Activated T-cell treated with anti-CD3 and anti-CD28 coated beads for 4 hours (primary cell): ENCODE data around the gene SDK2.
A peak's percentile ranks its signal among the peaks of the same experiment; 100 is the strongest.

Experiments
- DNase-seq: peaks from one replicate; pipeline ENCODE4 v3.0.0-alpha.2; 2020

SDK2 gene

DNA sequence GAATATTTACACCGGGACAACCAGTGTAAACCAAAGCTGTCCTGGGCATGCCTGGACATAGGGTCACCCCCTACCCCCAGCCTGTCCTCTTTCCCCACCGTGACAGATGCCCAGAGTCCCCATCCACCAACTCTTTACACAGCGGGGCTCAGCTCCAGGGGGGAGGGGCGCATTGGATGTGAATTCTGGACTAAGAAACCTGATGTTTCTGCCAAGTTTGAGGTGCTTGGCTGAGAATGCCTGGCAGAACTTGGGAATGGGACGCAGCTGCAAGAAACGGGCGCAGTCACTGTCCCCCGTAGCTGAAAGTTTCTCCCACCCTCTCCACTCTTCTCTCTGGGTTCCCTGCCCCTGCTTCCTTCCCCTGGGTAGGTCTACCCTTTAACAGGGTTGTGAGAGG is 264.4 kb downstream of the SDK2 start:
- DNase-seq: no peak

DNA sequence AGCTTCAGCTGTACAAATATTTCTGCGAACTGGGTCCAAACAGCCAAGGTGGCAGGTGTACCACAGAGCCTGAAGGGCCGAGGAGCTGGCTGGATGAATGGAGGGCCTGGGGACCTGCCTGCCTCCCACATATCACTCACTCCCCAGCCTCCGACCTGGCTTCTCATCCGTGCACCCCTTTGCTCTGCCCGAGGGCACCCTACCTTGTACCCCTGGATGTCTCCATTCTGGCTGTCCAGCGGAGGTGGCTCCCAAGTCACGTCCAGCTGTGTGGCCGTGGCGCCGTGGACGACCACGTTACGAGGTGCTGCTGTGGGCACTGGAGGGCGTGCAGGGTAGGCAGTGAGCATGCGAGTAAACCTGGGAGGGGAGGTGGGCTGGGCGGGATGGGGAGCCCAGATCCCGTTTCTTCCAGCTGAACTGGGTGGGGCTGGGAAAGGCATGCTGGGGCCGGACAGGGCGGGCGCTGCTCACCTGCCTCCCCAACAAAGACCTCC is 265.2 kb downstream of the SDK2 start:
- no peak for DNase-seq

DNA sequence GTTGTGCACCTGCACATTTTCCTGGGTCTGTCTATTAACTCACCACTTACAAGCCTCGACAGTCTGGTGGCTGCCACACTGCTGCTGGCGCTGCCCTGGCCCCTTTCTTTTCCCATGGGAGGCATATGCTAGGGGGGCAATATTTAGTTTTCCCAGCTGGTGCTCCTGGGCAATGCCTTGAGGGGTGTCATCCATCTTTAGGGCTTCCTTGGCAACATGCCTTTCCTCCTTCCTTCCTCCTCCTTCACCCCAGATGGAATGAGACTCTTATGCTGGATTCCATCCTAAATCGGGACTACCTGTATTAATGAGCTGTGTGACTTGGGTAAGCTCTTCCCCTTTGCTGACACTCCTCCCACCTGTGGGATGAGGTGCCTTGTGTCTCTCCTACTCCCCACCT is 267.6 kb downstream of the SDK2 start:
- DNase-seq: no peak

DNA sequence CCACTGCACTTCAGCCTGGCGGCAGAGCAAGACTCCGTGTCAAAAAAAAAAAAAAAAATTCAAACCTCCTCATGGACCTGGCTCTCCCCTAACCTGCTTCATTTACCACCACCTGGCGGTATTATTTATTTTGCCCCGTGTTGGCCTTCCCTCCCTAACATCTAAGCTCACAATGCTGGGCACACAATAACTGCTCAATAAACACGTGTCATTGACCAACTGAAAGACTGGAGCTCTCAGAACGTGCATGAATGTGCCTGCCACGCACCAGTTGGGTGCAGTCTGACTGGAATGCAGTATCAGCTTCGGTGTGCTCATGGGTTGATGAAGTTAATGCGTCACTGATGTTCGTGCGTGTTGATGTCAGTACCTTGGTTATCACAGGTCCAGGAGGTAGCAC is 268.1 kb downstream of the SDK2 start:
- DNase-seq: no peak

DNA sequence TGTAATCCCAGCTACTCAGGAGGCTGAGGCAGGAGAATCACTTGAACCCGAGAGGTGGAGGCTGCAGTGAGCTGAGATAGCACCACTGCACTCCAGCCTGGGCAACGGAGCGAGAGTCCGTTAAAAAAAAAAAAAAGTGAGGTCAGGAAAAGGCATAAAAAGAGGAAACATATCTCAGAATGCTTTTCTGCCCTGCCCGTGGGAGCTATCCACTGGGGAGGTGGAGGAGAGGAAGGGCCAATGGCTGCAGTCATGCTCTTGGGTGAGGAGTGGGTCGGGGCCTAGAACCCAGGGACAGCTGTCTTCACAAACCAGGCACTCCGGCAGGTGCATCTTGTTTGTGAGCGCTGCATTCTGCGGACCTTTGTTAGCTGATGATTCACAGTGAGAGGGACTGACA is 272.4 kb downstream of the SDK2 start:
- DNase-seq: no peak

DNA sequence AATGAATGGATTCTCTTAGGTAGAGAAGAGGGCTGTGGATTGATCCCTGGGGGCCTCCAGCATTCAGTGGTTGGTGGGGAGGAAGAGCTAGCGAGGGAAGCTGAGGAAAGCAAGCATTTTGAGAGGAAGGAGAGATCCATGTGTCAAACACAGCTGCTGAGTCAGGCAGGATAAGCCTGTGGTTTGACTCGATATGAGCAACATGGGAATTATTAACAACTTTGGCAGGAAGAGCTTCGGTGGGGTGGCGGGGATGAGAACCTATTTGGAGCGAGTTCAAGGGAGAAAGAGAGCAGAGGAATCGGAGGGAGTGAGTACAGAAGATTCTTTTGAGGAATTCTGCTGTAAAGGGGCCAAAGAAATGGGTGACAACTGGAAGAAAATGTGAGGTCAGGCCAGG is 273.0 kb downstream of the SDK2 start:
- no peak for DNase-seq

DNA sequence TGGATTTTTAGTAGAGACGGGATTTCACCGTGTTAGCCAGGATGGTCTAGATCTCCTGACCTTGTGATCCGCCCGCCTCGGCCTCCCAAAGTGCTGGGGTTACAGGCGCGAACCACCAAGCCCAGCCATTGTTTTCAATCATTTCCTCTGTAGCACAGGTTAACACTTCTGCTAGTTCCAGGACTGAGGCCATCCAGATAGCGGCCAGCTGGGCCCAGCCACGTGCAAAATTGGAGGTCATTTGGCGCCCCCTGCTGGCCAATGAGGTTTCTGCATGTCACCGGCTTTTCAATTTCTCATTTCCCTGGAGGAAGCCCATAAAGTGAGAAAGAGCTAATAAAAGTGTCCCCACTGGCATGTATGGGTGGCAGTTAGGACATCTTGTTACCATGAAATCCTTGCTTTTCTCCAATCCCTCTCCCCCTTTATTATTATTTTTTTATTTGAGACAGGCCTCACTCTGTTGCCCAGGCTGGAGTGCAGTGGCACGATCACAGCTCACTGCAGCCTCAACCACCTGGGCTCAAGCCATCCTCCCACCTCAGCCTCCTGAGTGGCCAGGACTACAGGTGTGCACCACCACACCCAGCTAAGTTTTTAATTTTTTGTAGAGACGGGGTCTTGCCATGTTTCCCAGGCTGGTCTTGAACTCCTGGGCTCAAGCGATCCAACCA is 274.3 kb downstream of the SDK2 start:
- peak; percentile 67 for DNase-seq

DNA sequence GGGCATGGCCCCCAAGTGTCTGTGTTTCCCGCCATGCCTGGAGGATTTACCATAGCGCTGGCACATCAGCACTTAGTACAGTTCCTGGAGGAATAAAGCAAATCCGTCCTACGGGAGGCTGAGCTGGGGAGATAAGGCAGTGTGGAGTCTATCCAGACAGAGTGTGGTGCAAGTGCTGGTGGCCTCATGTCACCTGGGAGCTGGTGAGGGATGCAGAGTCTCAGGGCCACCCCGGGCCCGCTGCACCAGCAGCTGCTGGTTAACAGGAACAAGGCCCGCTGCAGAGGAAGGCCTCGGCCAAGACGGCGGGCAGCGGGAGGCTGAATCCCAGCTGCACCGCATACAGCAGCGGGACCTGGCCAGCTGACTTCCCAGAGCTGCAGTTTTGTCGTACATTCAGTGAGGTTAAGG is 275.1 kb downstream of the SDK2 start:
- no peak for DNase-seq

DNA sequence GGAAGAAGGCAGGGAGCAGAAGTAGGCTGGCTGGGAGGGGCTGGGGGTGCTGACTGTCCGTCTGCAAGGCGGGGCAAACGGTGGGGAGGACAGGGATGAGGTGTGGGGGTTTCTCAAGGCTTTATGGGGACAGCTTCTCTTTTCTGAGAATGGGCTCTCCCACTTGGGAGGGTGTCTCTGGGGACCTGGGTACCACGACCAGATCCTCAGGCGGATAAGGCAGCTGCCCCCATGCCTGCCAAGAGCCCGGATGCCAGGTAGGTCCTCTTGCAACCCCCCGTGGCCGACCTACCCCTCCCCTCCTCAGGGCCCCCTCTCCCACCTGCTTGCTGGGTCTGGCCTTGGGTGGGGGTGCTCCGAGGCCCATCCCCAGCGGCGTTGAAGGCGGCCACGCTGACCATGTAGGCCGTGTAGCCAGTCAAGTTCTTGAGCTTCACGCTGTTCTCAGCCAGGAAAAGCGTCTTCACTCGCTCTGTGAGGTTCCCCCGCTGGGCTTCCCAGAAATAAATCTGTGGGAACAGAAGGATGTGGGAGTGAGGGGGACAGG is 276.1 kb downstream of the SDK2 start:
- no peak for DNase-seq

DNA sequence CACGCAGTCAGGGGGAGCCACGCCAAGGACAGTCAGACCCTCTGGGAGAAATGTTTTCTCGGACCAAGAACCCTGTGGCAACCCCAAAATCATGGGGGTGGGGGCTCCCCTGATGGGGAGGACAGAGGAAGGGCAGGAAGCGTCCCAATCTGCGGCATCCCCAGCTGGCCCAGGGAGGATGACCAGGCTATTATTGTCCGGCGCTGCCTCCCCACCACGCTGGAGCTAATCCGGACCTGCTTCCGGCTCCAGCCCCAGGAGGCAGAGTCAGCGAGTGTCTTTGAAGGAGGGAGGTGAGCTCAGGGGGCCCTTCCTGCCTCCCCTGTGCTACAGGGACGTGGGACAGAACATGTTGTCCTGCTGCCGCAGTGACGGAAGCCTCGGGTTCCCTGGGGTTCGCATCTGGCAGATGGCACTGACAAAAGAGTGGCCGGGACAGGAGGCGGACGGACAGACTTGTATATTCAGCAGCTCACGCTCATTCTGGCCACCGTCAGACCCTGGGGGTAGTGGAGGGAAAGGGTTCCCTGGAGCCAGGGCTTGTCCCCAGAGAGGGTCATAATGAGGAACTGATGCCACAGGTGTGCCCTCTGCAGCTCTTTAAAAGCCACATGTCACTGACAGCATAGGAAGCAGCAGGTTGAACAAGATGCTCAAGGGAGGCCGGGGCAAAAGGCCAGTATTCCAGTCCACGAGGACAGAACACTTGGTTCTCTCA is 278.2 kb downstream of the SDK2 start:
- DNase-seq: no peak

DNA sequence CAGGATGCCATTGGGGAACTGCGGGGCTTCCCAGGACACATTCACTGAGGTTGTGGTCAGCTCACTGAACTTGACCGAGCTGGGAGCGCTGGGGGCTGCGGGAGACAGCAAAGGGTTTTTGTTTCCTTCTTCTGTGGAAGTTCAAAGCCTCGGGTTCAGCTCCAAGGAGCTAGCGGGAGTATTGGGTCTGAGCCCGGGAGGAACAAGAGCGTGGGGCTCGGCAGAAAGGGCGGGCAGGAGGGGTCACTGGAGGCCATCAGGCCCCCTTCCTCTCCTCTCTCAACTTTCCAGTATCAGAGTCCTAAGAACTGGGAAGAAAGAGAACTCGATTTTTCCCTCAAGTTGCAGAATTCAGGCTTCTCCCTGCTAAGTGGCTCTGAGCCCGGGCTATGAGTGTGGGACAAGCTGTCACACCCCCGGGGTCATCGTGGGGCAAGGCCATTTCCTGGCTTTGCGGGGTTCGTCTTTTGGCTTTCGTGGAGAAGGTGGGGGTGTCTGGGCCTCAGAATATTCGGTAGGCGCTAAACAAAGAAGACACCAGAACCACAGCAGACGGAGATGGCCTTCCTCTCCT is 278.9 kb downstream of the SDK2 start:
- no peak for DNase-seq

DNA sequence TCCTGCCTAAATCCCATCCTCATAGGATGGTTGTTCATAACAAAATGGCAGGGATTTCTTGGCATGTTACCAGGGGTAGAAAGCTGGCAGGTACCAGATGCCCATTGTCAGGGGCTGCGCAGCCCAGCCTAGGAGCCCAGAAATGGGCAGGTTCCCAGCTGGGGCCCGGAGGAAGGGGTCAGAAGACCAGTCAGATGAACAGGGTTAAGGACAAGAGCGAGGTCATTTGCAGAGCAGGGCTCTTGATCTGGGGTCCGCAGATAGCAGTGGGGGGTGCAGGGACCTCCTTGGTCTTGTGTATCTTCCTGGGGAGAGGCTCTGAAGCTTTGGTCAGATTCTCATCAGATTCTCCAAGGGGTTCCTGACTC is 280.1 kb downstream of the SDK2 start:
- no peak for DNase-seq

DNA sequence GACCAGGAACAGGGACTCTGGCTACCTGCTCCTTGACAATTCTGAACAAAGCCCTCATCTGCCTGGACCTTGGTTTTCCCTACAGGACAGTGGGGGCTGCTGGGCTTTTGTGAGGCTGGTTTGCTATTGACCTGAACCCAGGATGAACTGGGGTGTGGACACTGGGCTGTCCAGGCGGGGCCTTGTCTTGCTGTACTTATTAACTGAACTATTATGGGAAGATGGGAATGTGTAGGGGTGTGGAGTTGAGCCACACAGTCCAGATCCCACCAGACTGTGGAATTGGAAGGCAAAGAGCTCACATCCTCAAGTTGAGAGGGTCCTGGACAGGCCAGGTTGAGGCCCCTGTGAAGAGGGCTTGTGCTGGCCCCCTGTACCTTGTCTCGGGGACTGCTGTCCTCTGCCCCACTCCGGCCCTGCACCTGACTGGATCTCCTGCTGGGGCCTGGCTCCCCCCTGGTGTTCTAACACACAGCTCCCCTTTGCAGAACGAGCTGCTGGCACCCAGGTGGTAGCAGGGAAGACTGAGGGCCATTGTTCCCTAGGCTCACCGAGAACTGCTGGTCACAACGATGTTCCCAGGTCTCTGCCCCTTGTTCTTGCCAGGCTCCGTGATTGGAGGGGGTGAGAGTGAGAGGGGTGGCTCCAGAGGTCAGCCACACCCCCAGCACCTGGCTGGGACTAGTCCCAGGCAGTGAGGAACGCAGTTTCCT is 280.6 kb downstream of the SDK2 start:
- DNase-seq: no peak

DNA sequence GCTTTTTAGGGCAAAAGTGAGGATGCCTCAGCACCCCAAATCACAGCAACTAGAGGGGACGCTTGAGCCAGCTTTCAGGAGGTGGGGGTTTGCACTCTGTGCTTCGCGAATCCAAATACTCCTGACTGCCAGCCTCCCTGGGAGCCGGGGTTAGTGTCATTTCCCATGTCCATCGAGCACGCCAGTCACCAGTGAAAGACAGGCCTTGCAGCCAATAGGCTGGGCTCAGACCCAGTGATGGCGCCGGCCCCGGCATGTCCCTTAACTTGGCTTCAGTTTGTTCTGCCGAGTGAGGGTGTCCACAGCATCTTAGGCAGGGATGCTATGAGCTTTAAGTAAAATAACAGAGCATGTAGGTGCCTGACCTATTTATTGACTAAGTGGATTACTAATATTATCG is 281.5 kb downstream of the SDK2 start:
- DNase-seq: no peak

DNA sequence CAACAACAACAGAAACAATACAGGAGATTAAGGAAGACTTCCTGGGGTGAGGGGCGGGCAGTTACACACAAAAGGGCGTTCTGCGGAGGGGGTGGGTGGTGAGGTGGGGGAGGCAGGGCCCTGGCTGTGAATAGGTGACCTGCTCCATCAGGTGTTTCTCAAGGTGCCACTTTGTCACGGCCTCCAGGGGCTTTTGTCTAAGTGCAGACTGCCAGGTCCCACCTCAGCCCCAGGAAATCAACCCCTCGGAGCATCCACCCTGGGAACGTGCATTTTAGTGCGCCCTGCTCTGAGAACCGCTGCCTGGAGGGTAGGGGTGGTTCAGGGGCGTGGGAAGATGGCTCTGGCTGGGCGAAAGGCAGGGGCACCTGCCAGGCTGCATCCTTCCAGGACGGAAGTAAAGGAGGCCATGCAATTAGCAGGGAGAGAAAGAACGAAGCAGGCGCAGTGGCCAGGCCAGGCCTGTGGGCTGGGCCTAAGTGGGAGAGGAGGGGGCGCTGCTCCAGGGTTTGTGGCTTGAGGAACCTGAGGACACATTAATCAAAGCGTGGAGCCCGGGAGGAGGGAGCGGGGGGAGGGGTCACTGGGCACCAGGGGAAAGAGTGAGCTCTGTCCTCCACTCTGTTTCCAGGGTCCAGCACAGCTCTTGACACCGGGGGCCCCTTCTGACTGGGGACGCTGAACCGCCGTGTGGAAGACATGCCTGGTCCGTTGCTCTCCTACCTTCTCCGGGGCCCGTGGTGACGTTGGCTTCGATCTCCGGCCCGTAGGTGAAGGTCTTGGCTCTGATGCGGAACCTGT is 283.1 kb downstream of the SDK2 start:
- no peak for DNase-seq

DNA sequence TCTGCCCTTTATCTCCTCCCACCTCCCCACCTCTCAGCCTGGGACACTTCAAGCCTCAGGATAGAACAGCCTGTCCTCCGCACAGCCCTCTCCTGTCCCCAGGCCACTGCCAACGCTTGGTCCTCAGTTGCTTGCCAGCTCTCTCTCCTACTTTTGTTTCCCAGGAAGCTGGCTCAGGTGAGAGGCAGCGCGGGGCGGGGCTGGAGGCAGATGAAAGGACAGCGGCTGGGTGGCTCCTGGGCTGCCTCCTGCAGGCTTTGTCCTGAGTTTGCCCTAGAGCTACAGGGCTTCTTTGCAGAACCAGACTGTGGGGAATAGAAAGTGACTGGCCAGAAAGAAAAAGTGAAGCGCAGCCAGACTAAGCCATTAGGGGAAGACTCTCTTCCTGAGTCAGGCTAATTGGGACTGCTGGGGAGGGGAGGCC is 284.2 kb downstream of the SDK2 start:
- no peak for DNase-seq

DNA sequence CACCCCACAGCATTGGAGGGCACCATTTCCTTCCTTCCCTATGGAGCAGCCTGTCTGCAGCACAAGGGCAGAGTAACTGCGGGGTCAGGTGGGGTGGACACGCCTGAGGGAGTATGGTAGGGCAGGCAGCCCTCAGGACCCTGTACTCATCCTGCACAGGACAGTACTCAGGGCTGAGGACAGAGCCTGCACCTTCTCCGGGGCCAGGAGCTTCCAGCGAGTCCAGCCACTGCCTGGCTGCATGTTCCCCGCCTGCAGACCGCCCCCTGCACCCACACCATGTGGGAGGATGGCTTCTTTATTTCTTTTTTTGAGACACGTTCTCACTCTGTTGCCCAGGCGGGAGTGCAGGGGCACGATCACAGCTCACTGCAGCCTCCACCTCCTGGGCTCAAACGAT is 284.9 kb downstream of the SDK2 start:
- no peak for DNase-seq

DNA sequence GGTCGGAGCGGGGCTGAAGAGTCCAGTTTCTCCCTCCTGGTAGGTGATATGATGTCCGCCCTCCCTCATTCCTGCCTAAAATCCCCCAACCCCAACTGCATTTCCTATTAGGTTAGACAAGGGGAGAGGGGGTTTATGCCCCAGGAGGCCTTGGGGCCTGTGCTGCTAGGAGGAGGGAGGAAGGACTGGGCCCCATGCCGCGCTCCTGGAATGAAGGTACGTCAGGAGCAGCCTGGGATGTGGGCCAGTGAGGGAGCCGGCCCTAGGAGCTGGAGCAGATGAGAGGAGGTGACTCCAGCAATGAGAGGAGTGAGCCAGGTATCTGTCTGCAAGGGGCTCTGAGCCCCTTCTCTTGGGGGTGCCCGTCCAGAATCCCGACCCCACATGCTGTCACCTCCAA is 285.6 kb downstream of the SDK2 start:
- DNase-seq: no peak

DNA sequence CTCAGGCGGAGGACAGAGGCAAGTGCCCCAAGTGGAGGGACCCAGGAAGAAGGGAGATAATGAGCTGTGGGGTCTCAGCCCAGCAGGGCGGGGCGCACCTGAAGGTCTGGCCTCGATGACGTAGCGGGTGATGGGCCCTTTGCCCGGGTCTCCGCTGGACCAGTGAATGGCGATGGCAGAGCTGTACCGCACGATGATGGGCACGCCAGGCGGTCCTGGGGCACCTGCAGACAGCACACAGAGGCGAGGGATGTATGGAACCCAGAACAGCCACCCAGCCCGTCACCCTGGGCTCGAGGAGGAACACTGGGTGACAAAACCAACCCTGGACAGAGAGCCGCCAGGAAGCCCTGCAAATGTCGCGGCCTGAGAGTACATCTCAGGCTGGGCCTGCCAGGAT is 286.3 kb downstream of the SDK2 start:
- DNase-seq: no peak

DNA sequence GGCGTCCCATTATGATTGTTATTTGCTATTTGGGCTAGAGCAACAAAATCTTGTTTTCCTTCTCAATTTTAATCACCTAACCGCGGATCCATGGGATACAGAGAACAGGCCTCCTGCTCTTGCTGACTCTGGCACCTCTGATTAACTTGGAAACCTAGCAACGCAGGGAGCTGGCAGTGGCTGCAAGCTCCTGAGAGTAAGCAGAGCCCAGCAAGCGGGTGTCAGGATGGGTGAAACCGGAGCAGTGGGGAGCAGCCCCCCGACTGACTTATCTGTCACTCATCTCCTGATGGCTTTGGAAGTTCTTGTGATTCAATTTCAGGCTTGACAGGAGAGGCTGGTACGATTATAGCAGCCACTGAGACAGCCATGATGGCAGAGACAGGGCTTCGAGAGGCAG is 286.9 kb downstream of the SDK2 start:
- DNase-seq: no peak

DNA sequence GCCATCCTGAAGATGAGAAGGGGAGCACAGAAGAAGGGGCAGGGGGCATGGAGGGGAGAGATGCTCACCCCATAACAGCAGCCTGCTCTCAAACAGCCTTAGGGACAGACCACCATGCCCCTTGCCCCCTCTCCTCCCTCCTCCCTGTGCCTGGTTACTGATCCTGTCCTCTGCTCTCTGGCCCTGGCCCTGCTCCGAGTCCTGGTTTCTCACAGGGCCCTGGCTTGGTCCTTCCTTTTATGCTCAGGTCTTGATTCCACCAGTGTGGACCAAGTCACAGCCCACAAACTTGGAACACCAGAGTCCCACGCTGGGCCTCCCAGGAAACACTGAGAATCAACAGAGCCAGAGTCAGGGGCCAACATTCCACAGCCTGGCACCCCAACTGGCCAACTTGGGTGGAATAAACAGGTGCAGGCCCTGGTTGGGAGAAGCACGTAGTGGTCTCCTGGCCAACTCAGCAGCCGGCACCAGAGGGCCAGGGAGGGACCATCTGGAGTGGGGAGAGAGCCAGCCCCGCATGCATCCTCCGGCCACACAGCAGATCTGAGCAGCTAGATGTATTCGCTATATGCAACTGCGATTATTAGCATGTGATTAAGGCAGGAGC is 287.6 kb downstream of the SDK2 start:
- DNase-seq: no peak
